CD4-positive, alpha-beta T cell treated with Interleukin-6 for 4 hours (primary cell): ENCODE data around the gene PHAF1.

ENCODE experiments used
- DNase-seq: peaks from one replicate; pipeline ENCODE4 v3.0.0-alpha.2; 2020; ENCODE audit warnings: mixed read lengths

Gene PHAF1

GRCh38 chr16:67109407-67110135, at the start of gene PHAF1:
PHAF1 (plus strand) TSS chr16:67109941; CDS start chr16:67110176, 235 bp downstream.
- peak; percentile 95 for DNase-seq

GRCh38 chr16:67063008-67063407, 46.7 kb upstream of the PHAF1 start:
- DNase-seq, result no peak

- no peak for DNase-seq
Measured at GRCh38 chr16:67068212-67068753, 41.5 kb upstream of the PHAF1 start.

- DNase-seq, result no peak
Measured at GRCh38 chr16:67071476-67072048, 38.2 kb upstream of the PHAF1 start.

- DNase-seq, result no peak
Measured at GRCh38 chr16:67075331-67075730, 34.4 kb upstream of the PHAF1 start.

GRCh38 chr16:67077871-67078270, 31.9 kb upstream of the PHAF1 start:
- DNase-seq, result no peak

- no peak for DNase-seq
Measured at GRCh38 chr16:67082100-67082499, 27.6 kb upstream of the PHAF1 start.

GRCh38 chr16:67082891-67083290, 26.9 kb upstream of the PHAF1 start:
- DNase-seq, result no peak

GRCh38 chr16:67084345-67085028, 25.3 kb upstream of the PHAF1 start:
- DNase-seq, result no peak

- DNase-seq, result no peak
Measured at GRCh38 chr16:67086822-67087221, 22.9 kb upstream of the PHAF1 start.

GRCh38 chr16:67087291-67087690, 22.4 kb upstream of the PHAF1 start:
- no peak for DNase-seq

GRCh38 chr16:67087803-67088202, 21.9 kb upstream of the PHAF1 start:
- DNase-seq, result no peak

GRCh38 chr16:67088551-67088950, 21.2 kb upstream of the PHAF1 start:
- no peak for DNase-seq

GRCh38 chr16:67089101-67089500, 20.6 kb upstream of the PHAF1 start:
- no peak for DNase-seq

GRCh38 chr16:67091906-67092566, 17.7 kb upstream of the PHAF1 start:
- no peak for DNase-seq

GRCh38 chr16:67093098-67093726, 16.5 kb upstream of the PHAF1 start:
- DNase-seq, result no peak

- DNase-seq, result no peak
Measured at GRCh38 chr16:67098599-67098998, 11.1 kb upstream of the PHAF1 start.

GRCh38 chr16:67100569-67101310, 9.0 kb upstream of the PHAF1 start:
- no peak for DNase-seq

- DNase-seq, result no peak
Measured at GRCh38 chr16:67101311-67102082, 8.2 kb upstream of the PHAF1 start.

- DNase-seq, result peak; percentile 7
Measured at GRCh38 chr16:67104061-67104460, 5.7 kb upstream of the PHAF1 start.

- DNase-seq, result no peak
Measured at GRCh38 chr16:67104845-67105244, 4.9 kb upstream of the PHAF1 start.
